GM10266 (cell line): Measurements from ENCODE around the gene DMD.

Experiments
- DNase-seq: peaks from one replicate; pipeline ENCODE4 v3.0.0; 2012; ENCODE audit errors: extremely low spot score
- TF ChIP-seq, protein P1 (sequence below): IDR thresholded peaks from 2 replicates; pipeline ENCODE4 v1.5.1; 2012; ENCODE audit warnings: mild to moderate bottlenecking, low read depth; ENCODE audit not compliant: control insufficient read depth, insufficient read depth; ENCODE audit errors: missing control alignments

The DMD gene

DNA sequence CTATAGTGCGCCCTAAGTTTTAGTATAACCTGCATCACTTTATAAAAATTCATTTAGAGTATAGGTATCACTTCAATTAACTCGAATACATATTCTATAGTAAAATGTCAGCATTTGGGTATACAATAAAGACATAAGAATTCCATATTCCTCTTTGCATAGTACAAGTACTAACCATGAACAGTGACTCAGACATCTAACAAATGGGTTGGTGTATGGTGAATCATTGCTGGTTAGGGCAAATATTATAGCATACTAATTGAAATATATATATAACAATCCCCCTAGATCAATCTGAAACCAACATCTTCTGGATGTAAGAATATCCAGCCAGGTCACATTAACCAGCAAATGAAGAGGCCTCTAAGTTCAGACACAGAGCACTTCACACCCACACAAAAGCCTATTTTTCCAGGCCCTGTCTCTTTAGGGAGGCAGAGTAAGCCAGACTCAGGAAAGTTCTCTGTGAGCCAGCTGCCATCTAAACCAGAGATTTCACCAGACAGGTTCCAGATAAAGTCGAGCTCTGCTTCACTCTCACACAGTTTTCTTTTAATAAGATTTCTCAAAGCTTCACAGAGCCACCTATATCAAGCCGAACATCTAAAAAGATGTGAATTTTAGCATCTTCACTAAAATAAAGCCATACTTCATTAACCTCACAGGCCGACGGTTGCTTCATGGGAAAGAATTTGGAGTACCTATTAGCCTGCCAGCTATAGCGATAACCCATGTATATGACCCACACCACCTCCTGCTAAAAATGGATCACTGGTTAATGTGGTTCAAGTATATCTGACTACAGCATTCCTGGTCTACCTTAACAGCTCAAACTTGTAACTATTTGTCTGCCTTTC is 1939.5 kb downstream of the DMD start:
- TF ChIP-seq, protein P1, sequence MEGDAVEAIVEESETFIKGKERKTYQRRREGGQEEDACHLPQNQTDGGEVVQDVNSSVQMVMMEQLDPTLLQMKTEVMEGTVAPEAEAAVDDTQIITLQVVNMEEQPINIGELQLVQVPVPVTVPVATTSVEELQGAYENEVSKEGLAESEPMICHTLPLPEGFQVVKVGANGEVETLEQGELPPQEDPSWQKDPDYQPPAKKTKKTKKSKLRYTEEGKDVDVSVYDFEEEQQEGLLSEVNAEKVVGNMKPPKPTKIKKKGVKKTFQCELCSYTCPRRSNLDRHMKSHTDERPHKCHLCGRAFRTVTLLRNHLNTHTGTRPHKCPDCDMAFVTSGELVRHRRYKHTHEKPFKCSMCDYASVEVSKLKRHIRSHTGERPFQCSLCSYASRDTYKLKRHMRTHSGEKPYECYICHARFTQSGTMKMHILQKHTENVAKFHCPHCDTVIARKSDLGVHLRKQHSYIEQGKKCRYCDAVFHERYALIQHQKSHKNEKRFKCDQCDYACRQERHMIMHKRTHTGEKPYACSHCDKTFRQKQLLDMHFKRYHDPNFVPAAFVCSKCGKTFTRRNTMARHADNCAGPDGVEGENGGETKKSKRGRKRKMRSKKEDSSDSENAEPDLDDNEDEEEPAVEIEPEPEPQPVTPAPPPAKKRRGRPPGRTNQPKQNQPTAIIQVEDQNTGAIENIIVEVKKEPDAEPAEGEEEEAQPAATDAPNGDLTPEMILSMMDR: no peak
- DNase-seq: no peak

DNA sequence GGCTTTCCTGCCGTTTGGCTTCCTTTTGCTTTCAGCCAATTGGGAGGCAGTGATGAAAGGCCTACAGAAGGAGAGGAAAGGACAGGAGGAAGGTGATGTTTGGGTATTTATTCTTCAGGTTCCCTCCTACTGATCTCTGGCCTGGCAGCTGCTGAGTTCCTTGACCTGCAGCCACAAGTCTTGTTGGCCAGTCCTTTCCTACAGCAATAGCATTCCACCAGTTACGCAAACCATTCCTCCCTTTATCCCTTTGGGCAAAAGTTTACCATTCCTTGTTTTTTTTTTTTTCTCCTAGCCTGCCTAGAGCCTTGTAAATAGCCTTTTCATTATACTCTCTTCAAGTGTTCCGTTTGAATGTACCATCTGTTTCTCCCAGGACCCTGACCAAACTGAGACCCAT is 1941.4 kb downstream of the DMD start:
- no peak for DNase-seq
- TF ChIP-seq, protein P1: no peak

DNA sequence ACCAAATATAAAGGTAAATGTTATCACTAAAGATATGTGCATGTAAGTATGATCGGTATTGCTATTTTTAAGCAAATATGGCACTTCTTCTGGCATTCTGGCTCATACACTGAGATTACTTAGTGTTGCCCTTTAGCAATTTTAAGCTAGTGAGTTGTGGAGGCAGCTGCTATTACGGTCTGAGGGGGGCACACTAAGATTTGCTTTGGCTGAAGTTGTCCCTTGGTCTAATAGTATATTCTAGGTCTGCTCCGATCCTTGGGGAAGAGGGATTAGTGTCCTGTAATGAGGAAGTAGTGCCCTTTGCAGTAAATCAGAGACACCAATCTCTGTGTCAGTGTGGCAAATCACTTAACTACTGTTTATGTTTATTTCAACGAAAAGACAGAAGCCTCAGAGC is 1943.0 kb downstream of the DMD start:
- TF ChIP-seq, protein P1: no peak
- no peak for DNase-seq

DNA sequence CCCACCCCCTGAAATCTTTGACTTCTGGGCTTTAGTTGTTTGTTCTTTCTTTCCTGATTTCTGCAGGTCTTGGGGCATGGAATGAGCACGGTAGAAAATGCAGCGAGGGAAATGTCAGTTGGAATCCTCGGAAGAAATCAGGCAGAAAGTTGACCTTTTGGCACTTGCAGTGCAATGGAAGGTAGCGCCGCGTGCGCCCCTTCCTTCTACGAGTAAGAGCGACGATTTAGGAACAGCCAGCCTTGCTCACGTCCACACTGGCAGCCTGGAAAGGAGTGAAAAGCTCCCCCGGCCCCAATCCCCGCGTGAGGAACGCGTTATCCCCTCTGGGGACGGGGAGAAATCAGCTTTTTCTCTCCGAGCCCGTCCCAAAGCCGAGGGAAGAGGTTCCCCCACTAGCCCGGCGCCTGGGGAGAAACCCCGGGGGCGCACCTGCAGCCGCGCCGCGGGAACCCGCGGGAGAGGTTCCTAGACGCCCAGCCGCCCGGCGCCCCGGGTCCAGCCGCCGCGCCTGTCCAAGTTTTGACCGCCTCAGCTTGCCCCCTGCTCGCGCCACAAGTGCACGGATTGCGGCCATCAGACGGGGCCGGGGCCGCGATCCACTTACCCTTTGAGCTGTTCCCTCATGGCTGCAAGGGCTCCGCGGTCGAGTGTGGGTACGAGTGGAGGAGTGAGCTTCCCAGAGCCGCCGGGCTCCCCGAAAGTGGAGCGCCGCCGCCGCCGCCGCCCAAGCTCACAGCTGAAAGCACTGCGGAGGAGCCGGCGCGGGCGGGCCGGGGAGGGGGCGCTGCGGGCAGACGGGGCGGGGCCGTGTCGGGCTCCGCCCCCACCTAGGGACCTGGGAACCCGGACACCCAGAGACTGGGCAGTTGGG is 1944.9 kb downstream of the DMD start:
- TF ChIP-seq, protein P1: no peak
- peak; percentile 75 for DNase-seq

DNA sequence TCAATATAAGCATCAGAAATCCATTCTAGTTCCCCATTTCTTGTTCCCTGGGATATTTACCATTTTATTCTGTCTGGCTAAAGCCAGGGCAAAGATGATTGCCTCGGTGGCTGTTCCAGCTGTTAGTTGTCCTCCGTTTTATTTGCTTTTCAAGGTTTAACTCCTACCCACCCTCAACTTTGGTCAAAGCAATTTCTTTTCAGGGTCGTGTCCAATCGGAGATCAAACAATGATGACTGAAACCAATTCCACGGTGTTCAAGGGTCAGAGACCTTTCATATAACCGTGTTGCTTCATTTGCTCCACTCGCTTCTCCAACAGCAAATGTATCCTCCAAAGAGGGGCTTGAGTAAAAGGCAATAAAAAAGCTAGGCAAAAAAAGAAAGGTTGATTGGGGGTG is 1946.0 kb downstream of the DMD start:
- DNase-seq: no peak
- TF ChIP-seq, protein P1: no peak

DNA sequence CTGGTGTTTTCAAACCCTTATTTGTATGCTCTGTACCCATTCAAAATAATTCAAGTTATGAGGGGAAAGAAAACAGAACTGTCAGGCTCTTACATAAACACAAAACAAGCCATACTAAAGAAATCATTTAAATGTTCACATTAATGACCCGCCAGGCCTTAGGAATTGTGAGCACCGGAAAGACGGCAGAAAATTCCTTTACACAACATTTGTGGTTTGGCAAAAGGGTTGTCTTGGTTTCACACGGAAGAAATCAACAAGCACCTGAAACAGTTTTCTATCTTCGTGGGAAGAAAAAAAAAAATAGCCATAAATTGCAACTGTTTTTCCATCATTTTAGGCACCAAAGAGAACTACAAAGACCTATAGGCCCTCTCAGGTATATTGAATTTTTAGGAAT is 1951.0 kb downstream of the DMD start:
- TF ChIP-seq, protein P1: no peak
- DNase-seq: no peak
